H9 (cell line): ENCODE results near the gene ARHGAP24. TPM values are rescaled to one million over a fixed set of nuclear protein-coding genes. Genes with fewer than 3 reads are reported as not detected.

ENCODE experiments used
- DNase-seq: peaks from one replicate; pipeline ENCODE4 v3.0.0-alpha.2; 2017
- H2AFZ ChIP-seq: one replicate; pipeline ENCODE4 v1.6.1; 2013; ENCODE audit warnings: mild to moderate bottlenecking, low read length, control low read depth, moderate library complexity
- H2AK5ac ChIP-seq: 2 replicates; pipeline ENCODE4 v1.6.1; 2013; ENCODE audit warnings: low read length, control low read depth, mixed read lengths; ENCODE audit not compliant: insufficient read length
- H2BK120ac ChIP-seq: one replicate; pipeline ENCODE4 v1.6.1; 2013; ENCODE audit warnings: low read depth, mild to moderate bottlenecking, low read length, control low read depth, inconsistent platforms; ENCODE audit not compliant: poor library complexity, severe bottlenecking
- H2BK12ac ChIP-seq: 2 replicates; pipeline ENCODE4 v1.6.1; 2013; ENCODE audit warnings: low read length, control low read depth, mixed read lengths, low read depth; ENCODE audit not compliant: insufficient read length
- H2BK15ac ChIP-seq: 2 replicates; pipeline ENCODE4 v1.6.1; 2013; ENCODE audit warnings: low read depth, low read length, control low read depth
- H2BK20ac ChIP-seq: one replicate; pipeline ENCODE4 v1.6.1; 2013; ENCODE audit warnings: low read depth, mild to moderate bottlenecking, low read length, control low read depth, inconsistent platforms; ENCODE audit not compliant: poor library complexity, severe bottlenecking
- H2BK5ac ChIP-seq: 2 replicates; pipeline ENCODE4 v1.6.1; 2013; ENCODE audit warnings: low read length, control low read depth, mixed read lengths; ENCODE audit not compliant: insufficient read length
- H3K14ac ChIP-seq: 2 replicates; pipeline ENCODE4 v1.6.1; 2013; ENCODE audit warnings: low read length, control low read depth; ENCODE audit not compliant: insufficient read depth
- H3K18ac ChIP-seq: 2 replicates; pipeline ENCODE4 v1.6.1; 2013; ENCODE audit warnings: low read depth, mild to moderate bottlenecking, mixed read lengths, low read length, control low read depth; ENCODE audit not compliant: insufficient read length
- H3K23ac ChIP-seq: 2 replicates; pipeline ENCODE4 v1.6.1; 2013; ENCODE audit warnings: low read length, control low read depth, mixed read lengths, low read depth; ENCODE audit not compliant: insufficient read length
- H3K23me2 ChIP-seq: 2 replicates; pipeline ENCODE4 v1.6.1; 2013; ENCODE audit warnings: low read depth, mild to moderate bottlenecking, mixed read lengths, low read length, control low read depth; ENCODE audit not compliant: insufficient read length, poor library complexity, severe bottlenecking
- H3K27ac ChIP-seq: 2 replicates; pipeline ENCODE4 v1.5.1; 2013; ENCODE audit warnings: low read length, control low read depth, mixed read lengths, low read depth; ENCODE audit not compliant: insufficient read length
- H3K27me3 ChIP-seq: 2 replicates; pipeline ENCODE4 v1.6.1; 2013; ENCODE audit warnings: low read length, control low read depth, inconsistent platforms; ENCODE audit not compliant: insufficient read depth
- H3K4ac ChIP-seq: 2 replicates; pipeline ENCODE4 v1.6.1; 2013; ENCODE audit warnings: low read depth, mild to moderate bottlenecking, control low read depth, inconsistent platforms, low read length, moderate library complexity
- H3K4me1 ChIP-seq: 2 replicates; pipeline ENCODE4 v1.6.1; 2013; ENCODE audit warnings: low read length, control low read depth, inconsistent platforms; ENCODE audit not compliant: insufficient read depth
- H3K4me2 ChIP-seq: 2 replicates; pipeline ENCODE4 v1.6.1; 2013; ENCODE audit warnings: low read length, control low read depth, mixed read lengths; ENCODE audit not compliant: insufficient read length, insufficient read depth
- H3K56ac ChIP-seq: 2 replicates; pipeline ENCODE4 v1.6.1; 2013; ENCODE audit warnings: low read depth, mild to moderate bottlenecking, mixed read lengths, low read length, control low read depth; ENCODE audit not compliant: insufficient read length
- H3K79me1 ChIP-seq: 2 replicates; pipeline ENCODE4 v1.6.1; 2013; ENCODE audit warnings: low read depth, mild to moderate bottlenecking, moderate library complexity, low read length, control low read depth, inconsistent platforms; ENCODE audit not compliant: insufficient read depth, poor library complexity, severe bottlenecking
- H3K79me2 ChIP-seq: 2 replicates; pipeline ENCODE4 v1.6.1; 2013; ENCODE audit warnings: low read length, control low read depth, inconsistent platforms; ENCODE audit not compliant: insufficient read depth
- H3K9ac ChIP-seq: 2 replicates; pipeline ENCODE4 v1.6.1; 2013; ENCODE audit warnings: low read length, control low read depth, mixed read lengths; ENCODE audit not compliant: insufficient read length; ENCODE audit errors: extremely low read depth
- H3K9me3 ChIP-seq: one replicate; pipeline ENCODE4 v1.6.1; 2013; ENCODE audit warnings: low read depth, low read length, inconsistent platforms; ENCODE audit not compliant: control insufficient read depth
- H3T11ph ChIP-seq: one replicate; pipeline ENCODE4 v1.6.1; 2013; ENCODE audit warnings: mild to moderate bottlenecking, low read length, control low read depth, inconsistent platforms
- H4K20me1 ChIP-seq: one replicate; pipeline ENCODE4 v1.6.1; 2013; ENCODE audit not compliant: control insufficient read depth, insufficient read length, insufficient read depth
- H4K5ac ChIP-seq: 2 replicates; pipeline ENCODE4 v1.6.1; 2013; ENCODE audit warnings: low read depth, mild to moderate bottlenecking, mixed read lengths, low read length, control low read depth; ENCODE audit not compliant: insufficient read length
- H4K8ac ChIP-seq: replicated peaks from 2 replicates; pipeline ENCODE4 v1.6.1; 2013; ENCODE audit warnings: low read length, control low read depth, mixed read lengths, low read depth; ENCODE audit not compliant: insufficient read length
- H4K91ac ChIP-seq: 2 replicates; pipeline ENCODE4 v1.6.1; 2013; ENCODE audit warnings: low read depth, mild to moderate bottlenecking, moderate library complexity, mixed read lengths, low read length, control low read depth; ENCODE audit not compliant: insufficient read length
- H3K27ac Mint-ChIP-seq, 3 experiments: 2 replicates in 2 of 3; 3 replicates in 1 of 3; pipeline ENCODE4 v1.8.0; 2020 to 2021; ENCODE audit warnings: mixed read lengths in 3 of 3, mild to moderate bottlenecking in 1 of 3, moderate library complexity in 1 of 3
- H3K27me3 Mint-ChIP-seq: 2 replicates; pipeline ENCODE4 v1.8.0; 2021; ENCODE audit warnings: low read depth, mild to moderate bottlenecking, moderate library complexity, mixed read lengths
- H3K36me3 Mint-ChIP-seq, 3 experiments: 2 replicates in 2 of 3; 3 replicates in 1 of 3; pipeline ENCODE4 v1.8.0; 2020 to 2021; ENCODE audit warnings: low read depth in 3 of 3, mixed read lengths in 3 of 3; ENCODE audit not compliant: insufficient read depth in 1 of 3
- H3K4me1 Mint-ChIP-seq, 2 experiments: 2 replicates each; pipeline ENCODE4 v1.8.0; 2020; ENCODE audit warnings: mixed read lengths in 2 of 2
- H3K4me3 Mint-ChIP-seq, 2 experiments: 2 replicates in 1 of 2; 3 replicates in 1 of 2; pipeline ENCODE4 v1.8.0; 2020 to 2021; ENCODE audit warnings: mild to moderate bottlenecking in 2 of 2, mixed read lengths in 2 of 2, moderate library complexity in 1 of 2
- H3K9me3 Mint-ChIP-seq, 2 experiments: 2 replicates in 1 of 2; 3 replicates in 1 of 2; pipeline ENCODE4 v1.8.0; 2020; ENCODE audit warnings: mild to moderate bottlenecking in 2 of 2, mixed read lengths in 2 of 2, moderate library complexity in 1 of 2
- WGBS: extraction: QIAGEN DNeasy Blood & Tissue Kit; methylation state at CpG from one replicate; pipeline ENCODE4 v1.1.7; 2013; ENCODE audit warnings: missing lambda C conversion rate, low lambda C conversion rate, mixed read lengths; ENCODE audit not compliant: insufficient read length; ENCODE audit errors: extremely low coverage; 5-methylcytosine and 5-hydroxymethylcytosine counted together
- total RNA-seq: library from RNA; stranded (reverse); gene quantifications from 2 replicates; pipeline ENCODE4 v1.2.1, GENCODE V29; 2021
- TF ChIP-seq, protein P1 (sequence below): fragments of 200-600 bp; sonication (generic); conservative IDR thresholded peaks from 3 replicates; pipeline ENCODE4 v1.8.0; 2021; ENCODE audit warnings: antibody characterized with exemption, mild to moderate bottlenecking

Gene ARHGAP24
- total RNA-seq, 1 experiment from 2014 or later: 0.37 TPM

DNA sequence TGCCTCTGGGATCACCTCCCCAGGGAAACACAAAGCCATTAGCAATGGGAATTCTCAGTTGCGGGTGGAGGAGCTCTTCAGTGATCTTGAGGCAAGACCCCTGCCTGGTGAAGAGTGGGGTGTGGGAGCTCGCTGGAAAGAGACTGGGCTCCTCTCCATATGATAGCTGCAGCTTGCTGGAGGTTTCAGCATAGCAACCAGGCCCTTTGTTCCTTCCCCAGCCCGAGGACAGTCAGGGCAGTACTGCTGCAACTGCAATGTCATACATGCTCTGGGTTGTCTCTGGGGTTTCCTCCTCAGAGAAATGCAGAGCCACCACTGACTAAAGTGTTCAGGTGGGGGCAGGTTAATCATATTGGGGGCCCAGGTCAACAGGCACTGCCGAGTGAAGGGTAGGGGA, 81.3 kb downstream of the ARHGAP24 start:
- no peaks in the 10 kb centered on the region for H3K27me3 Mint-ChIP-seq
- WGBS: no CpG with 5 or more reads among the region's 4 CpGs
- no peak overlapping the region for H2BK120ac ChIP-seq

More for the DNA sequence above, 81.3 kb downstream of the ARHGAP24 start:
- no peaks in the 10 kb centered on the region for H3K4me1 Mint-ChIP-seq
- no peaks in the 10 kb centered on the region for H3K9me3 ChIP-seq
- H4K8ac ChIP-seq: no peak overlapping the region
- H3K79me1 ChIP-seq: no peaks in the 10 kb centered on the region
- no peak overlapping the region for H4K91ac ChIP-seq
- H3K27me3 ChIP-seq: no peaks in the 10 kb centered on the region
- no peaks in the 10 kb centered on the region for H3K23me2 ChIP-seq
- H3K4me1 ChIP-seq: no peaks in the 10 kb centered on the region
- H3K27ac Mint-ChIP-seq: peak overlapping the region in 1 of 3 experiments; percentile 10; a peak in 1 of 7 replicates
- H3K9ac ChIP-seq: no peak overlapping the region
- no peak overlapping the region for H2AK5ac ChIP-seq
- no peak overlapping the region for H4K5ac ChIP-seq
- H3K36me3 Mint-ChIP-seq: peaks cover 2 to 15% (median 15%) of the 10 kb centered on the region in 3 experiments; a peak in 6 of 7 replicates
- no peak overlapping the region for H2AFZ ChIP-seq
- H3K23ac ChIP-seq: no peak overlapping the region
- H3K4me3 Mint-ChIP-seq: no peak overlapping the region
- no peak overlapping the region for H3K56ac ChIP-seq
- H3K27ac ChIP-seq: no peak overlapping the region
- H2BK5ac ChIP-seq: no peak overlapping the region
- TF ChIP-seq, protein P1, sequence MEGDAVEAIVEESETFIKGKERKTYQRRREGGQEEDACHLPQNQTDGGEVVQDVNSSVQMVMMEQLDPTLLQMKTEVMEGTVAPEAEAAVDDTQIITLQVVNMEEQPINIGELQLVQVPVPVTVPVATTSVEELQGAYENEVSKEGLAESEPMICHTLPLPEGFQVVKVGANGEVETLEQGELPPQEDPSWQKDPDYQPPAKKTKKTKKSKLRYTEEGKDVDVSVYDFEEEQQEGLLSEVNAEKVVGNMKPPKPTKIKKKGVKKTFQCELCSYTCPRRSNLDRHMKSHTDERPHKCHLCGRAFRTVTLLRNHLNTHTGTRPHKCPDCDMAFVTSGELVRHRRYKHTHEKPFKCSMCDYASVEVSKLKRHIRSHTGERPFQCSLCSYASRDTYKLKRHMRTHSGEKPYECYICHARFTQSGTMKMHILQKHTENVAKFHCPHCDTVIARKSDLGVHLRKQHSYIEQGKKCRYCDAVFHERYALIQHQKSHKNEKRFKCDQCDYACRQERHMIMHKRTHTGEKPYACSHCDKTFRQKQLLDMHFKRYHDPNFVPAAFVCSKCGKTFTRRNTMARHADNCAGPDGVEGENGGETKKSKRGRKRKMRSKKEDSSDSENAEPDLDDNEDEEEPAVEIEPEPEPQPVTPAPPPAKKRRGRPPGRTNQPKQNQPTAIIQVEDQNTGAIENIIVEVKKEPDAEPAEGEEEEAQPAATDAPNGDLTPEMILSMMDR: no peak
- no peak overlapping the region for H2BK20ac ChIP-seq
- peaks cover 15 to 16% of the 10 kb centered on the region in 2 experiments for H3K9me3 Mint-ChIP-seq
- no peak overlapping the region for H3K4me2 ChIP-seq
- no peaks in the 10 kb centered on the region for H4K20me1 ChIP-seq
- DNase-seq: no peak
- H3K18ac ChIP-seq: no peak overlapping the region
- no peak overlapping the region for H3K14ac ChIP-seq
- no peaks in the 10 kb centered on the region for H3K79me2 ChIP-seq
- H2BK12ac ChIP-seq: no peak overlapping the region
- no peak overlapping the region for H3K4ac ChIP-seq
- H3T11ph ChIP-seq: no peak overlapping the region
- no peak overlapping the region for H2BK15ac ChIP-seq
